T47D (cell line): ENCODE data around the gene GPR108.

Experiments used
- DNase-seq, 2 experiments: peaks; one replicate each; pipeline versions ENCODE4 v3.0.0 to v3.0.0-alpha.2; 2011 to 2012; ENCODE audit warnings: low read depth in 1 of 2, low spot score in 1 of 2
- JUND ChIP-seq: IDR thresholded peaks from 2 replicates; pipeline ENCODE4 v1.6.1; 2012; ENCODE audit warnings: low read depth
- in situ Hi-C: cut with HindIII; loops from 2 replicates; pipeline ENCODE4 v1.10.0; 2016; ENCODE audit warnings: low sequenced_read_pairs, low pct_unique_long_range_greater_than_20kb

GPR108 gene

GRCh38 chr19:6738787-6739389, 1.5 kb upstream of the GPR108 start:
- no peak for TF ChIP-seq JUND
- no peak for DNase-seq
- in situ Hi-C loops: no loop called here

GRCh38 chr19:6737873-6738786, 750 bp upstream of the GPR108 start:
- TF ChIP-seq JUND: no peak
- peak in 1 of 2 experiments; percentile 87 for DNase-seq
- in situ Hi-C loops: no loop called here

- no peak for DNase-seq
- in situ Hi-C loops: no loop called here
- TF ChIP-seq JUND: no peak
These were observed 480 bp downstream of the GPR108 start for GRCh38 chr19:6736917-6737283.

GRCh38 chr19:6736169-6736916, 1.0 kb downstream of the GPR108 start:
- no peak for TF ChIP-seq JUND
- DNase-seq: peak; percentile 69 to 87
- in situ Hi-C loops: no loop called here

- no peak for TF ChIP-seq JUND
- in situ Hi-C loops: no loop called here
- no peak for DNase-seq
These were observed 2.0 kb downstream of the GPR108 start for GRCh38 chr19:6735181-6735911.

GRCh38 chr19:6734096-6734696, 3.2 kb downstream of the GPR108 start:
- DNase-seq: no peak
- TF ChIP-seq JUND: no peak
- in situ Hi-C loops: no loop called here

- no peak for TF ChIP-seq JUND
- no peak for DNase-seq
- in situ Hi-C loops: no loop called here
These were observed 3.9 kb downstream of the GPR108 start for GRCh38 chr19:6733338-6734095.

GRCh38 chr19:6732803-6733337, 4.5 kb downstream of the GPR108 start:
- in situ Hi-C loops: no loop called here
- no peak for DNase-seq
- no peak for TF ChIP-seq JUND

- no peak for DNase-seq
- in situ Hi-C loops: no loop called here
- no peak for TF ChIP-seq JUND
These were observed 5.6 kb downstream of the GPR108 start for GRCh38 chr19:6731822-6732221.

- no peak for TF ChIP-seq JUND
- DNase-seq: no peak
- in situ Hi-C loops: no loop called here
These were observed 6.3 kb downstream of the GPR108 start for GRCh38 chr19:6730941-6731670.
